GM21423 (cell line): Measurements from ENCODE around the gene SLC22A4.

Source experiments
- ATAC-seq: cut with Tn5 transposase; IDR thresholded peaks from one replicate; pipeline ENCODE4 v1.9.1; 2021; ENCODE audit warnings: mild to moderate bottlenecking, moderate library complexity; ENCODE audit not compliant: unreplicated experiment

The SLC22A4 gene

GRCh38 chr5:132370971-132371602 is 76.9 kb downstream of the SLC22A4 start:
- no peak for ATAC-seq

GRCh38 chr5:132371603-132371994 is 77.4 kb downstream of the SLC22A4 start:
- no peak for ATAC-seq

DNA sequence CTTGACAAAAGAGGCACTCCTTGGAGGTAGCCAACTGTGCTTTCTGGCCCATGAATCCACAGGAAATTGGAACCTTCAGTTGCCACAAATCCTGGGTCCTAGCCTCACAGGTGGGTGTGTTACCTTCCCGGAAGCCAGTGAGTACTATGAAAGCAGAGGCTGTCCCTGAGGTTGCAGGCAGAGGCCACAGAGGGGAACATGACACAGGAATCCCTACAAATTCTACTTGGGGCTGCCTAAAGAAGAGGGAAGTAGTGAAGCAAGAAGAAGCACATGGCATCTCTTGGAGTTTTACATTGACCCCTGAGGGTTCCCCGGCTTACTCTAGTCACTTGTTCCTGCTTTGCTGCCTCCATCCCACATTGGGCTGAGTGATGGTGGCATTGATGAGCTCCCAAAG is 77.9 kb downstream of the SLC22A4 start:
- no peak for ATAC-seq

GRCh38 chr5:132372542-132372941 is 78.3 kb downstream of the SLC22A4 start:
- ATAC-seq = no peak

DNA sequence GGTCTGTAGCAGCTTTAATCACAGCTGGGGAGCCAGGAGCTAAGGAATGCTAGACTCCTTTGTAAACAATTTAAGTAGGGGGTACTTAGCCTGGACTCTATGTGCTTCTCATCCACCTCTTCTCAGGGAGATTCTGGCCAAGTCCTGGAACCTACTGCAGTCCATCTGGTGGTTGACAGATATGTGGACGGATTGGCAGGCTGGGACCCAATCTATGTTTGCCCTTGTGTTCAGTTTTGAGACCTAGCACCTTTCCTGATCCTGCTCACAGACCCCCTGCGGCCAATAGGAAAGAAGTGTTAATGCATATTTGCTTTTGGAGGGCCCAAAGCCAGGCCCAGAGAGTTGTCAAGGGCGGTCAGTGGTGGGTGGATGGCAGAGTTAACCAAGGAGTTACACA is 81.8 kb downstream of the SLC22A4 start:
- ATAC-seq = no peak

- ATAC-seq = no peak
Observed at GRCh38 chr5:132376694-132377641, 82.8 kb downstream of the SLC22A4 start.

DNA sequence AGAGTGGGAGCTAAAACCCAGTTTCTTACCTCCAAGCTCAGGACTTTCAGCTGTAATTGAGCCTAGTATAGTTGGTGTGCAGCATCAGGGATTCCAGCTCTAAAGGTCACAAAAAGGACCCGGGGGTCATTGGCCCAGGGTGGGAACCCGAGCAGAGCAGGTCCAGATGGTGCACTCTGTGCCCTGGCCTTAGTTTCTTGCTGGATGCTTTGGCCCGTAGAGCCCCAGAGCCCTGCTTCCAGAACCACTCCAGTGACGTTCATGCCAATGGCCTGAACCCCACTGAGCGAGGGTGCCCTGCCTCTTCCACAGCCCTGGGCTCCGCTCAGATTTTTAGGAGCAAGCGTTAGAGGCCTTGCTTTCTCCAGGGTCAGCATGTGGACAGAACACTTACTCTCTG is 83.5 kb downstream of the SLC22A4 start:
- no peak for ATAC-seq

DNA sequence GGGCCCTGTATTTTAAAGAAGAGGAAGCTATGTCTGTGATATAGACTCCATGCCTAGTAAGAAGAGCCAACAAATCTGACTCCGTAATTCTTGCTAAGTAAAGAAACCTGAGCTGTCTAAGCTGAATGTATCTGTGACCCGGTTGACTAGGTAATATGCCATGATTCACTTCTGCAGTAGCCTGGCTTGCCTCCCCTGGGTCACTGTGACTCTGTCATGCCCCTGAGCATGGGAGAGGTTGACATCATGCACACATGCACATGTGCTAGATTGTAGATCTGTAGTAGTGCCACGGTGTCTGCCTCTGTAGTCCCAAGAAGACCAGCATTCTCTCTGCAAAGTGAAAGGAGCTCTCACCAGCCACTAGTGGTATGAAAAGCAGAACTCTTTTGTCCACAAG is 84.4 kb downstream of the SLC22A4 start:
- ATAC-seq = no peak

DNA sequence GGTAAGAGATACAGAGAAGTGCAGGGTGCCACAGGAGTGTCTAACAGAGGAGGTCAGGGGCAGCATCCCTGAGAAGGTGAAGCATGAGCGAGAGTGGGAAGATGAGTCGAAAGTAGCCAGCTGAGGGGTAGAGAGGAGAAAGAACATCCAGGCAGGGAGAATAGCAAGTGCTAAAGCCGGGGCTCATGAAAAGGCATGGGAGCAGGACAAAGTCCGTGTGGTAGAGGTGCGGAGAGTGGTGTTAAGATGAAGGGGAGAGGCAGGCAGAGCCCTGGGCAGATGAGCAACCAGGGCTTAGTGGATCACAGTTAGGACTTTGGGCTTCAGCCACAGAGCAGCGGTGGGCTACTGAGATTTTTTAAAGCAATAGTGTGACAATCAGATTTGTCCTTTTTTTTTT is 85.9 kb downstream of the SLC22A4 start:
- ATAC-seq = no peak

GRCh38 chr5:132380741-132381140 is 86.5 kb downstream of the SLC22A4 start:
- ATAC-seq = no peak

DNA sequence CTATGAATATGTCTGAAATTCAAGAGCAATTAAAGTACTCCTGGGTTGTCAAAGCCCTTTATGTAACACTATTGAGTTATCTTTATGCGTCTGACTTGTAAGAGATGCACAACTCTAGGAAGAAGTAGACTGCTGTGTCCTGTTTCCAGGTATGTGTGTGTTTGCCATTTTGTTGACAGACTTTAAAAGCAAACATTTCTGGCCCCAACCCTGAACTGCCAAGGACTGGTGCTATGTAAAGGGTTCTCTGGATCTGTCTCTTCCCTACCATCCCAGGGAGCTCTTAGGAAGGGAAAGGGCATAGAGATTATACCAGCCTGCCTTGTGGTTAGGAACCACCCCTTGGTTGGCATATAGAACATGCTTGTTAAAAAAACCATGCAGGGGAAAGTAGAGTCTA is 87.4 kb downstream of the SLC22A4 start:
- no peak for ATAC-seq

GRCh38 chr5:132383261-132383660 is 89.1 kb downstream of the SLC22A4 start:
- no peak for ATAC-seq

GRCh38 chr5:132383984-132384383 is 89.8 kb downstream of the SLC22A4 start:
- no peak for ATAC-seq

DNA sequence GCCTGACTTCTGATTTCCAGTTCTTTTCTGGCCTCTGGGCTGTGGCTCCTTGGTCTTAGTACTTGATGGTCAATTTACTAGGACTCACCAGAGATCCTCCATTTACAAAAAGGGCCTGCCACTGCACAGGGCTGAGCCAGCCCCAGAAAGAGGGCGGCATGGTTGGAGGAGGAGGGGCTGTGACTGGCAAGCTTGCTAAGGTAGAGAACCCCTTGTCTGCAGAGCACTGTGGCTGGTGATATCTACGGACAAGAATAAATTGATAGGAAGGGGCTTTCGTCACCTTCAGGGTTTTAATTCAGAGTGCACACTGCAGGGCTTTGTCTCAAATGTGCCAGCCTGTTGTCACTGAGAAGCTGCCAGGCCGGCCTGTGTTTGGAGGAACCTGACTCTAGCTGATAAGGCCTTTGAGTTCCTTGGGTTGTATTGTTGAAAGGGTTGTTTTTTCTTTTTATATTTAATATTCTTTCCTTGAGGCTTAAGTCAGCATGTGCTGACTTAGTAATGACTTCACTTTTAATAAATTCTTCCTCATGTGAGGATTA is 90.4 kb downstream of the SLC22A4 start:
- no peak for ATAC-seq

- ATAC-seq = no peak
Observed at GRCh38 chr5:132385326-132386105, 91.3 kb downstream of the SLC22A4 start.

- peak; percentile 88 for ATAC-seq
Observed at GRCh38 chr5:132386644-132387286, 92.6 kb downstream of the SLC22A4 start.

DNA sequence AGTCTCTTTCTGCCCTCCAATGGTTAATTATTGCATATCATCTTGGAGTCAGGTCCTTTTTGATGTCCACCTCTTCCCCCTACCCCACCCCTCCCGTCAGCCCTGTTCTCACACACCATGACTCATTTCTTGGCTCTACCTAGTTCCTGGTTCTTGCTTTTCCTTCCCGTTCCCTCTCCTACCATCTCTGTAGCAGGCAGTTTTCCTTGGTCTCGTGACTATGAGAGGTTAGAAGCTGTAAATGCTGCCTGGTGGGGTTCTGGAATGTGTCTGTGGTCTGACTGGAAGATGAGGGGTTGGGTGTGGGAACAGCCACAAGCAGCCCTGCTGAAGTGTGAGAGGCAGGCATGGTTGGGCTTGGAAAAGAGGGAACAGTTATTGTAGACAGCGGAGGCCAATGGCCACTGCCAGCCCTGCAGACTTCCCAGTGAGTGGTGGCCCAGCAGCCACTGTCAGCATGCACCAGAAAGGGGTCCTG is 93.5 kb downstream of the SLC22A4 start:
- ATAC-seq = no peak

- ATAC-seq = no peak
Observed at GRCh38 chr5:132388244-132389050, 94.3 kb downstream of the SLC22A4 start.

- ATAC-seq = no peak
Observed at GRCh38 chr5:132389051-132389331, 94.8 kb downstream of the SLC22A4 start.
